Activated naive CD4-positive, alpha-beta T cell treated with Interleukin-2 at 50 U/mL for 16 hours (primary cell): ENCODE data around the gene NKAIN4.
A peak's percentile ranks its signal among the peaks of the same experiment; 100 is the strongest.
"Not testable (repeated sequence)": the region's sequence is repeated elsewhere in the genome, so short reads cannot be mapped to it uniquely, and the experiment has no call there.

Experiments
- DNase-seq: peaks from one replicate; pipeline ENCODE4 v3.0.0-alpha.2; 2020

NKAIN4 gene

DNA sequence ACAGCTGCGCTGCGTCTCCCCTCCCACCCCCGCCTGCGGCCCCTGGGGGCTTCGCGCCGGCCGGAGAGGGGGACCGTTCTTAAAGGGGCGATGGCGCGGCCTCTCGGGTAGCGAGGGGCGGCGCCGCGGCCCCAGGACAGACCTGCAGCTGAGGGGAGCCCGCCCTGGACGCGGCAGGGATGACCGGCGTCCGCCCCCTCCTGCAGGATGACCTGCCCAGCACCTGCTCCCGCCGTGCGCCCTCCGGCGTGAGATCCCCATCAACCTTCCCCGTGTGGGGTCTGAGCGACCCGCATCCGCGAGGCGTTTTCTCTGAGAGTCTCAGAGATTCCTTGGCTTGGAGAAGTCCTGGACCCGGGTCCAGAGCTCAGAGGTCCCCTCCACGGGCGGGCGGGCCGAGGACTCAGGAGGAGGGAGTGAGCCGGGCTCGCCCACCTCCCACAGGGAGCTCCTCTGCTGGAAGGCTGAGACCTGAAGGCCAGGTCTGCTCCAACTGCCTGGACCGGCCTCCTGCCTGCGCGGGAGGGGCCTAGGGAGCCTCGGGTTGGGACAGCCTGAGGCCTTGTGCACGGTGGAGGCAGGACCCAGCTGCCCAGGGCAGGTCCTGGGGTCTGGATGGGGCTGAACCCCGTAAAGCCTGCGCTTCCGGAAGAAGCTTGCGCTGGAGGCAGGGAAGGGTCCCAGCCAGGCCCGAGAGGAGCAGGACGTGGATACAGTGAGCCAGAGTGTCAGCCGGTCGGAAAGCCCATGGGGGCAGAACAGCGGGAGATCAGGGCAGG lies 532 bp upstream of the NKAIN4 start:
- no peak for DNase-seq

DNA sequence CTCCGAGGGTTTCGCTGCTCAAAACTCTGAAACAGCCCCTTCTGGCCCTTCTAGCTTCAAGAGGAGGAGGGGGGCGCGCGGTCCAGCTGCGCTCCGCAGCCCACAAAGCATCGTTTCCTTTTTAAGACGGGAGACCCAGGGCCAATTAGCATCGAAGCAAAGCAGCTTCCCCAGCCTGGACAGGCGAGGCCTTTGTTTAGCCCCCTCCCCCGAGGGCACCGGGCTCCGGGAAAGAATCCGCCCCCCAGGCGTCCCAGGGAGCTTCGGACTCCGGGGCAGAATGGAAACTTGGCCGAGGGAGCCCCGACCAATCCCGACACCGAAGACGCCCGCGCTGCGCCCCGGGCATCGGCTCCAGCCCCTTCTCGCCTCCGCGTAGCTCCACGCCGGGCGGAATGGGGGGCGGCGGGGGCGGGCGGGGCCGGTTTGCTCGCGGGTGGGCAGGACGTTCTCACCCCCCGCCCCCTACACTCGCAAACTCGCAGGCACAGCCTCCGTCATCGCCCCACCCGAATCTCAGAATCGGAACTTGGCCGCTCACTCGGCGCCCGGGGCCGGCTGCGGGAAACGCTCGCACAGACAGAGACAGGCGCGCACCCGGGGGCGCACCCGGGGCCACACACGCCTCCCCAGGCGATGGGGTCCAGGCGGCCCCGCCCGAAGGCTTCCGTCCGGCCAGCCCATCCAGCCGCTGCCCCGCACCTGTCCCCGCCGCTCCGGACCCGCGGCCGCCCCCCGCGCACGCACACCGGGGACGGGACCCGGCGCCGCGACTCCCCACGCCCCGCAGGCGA lies 628 bp downstream of the NKAIN4 start:
- no peak for DNase-seq

DNA sequence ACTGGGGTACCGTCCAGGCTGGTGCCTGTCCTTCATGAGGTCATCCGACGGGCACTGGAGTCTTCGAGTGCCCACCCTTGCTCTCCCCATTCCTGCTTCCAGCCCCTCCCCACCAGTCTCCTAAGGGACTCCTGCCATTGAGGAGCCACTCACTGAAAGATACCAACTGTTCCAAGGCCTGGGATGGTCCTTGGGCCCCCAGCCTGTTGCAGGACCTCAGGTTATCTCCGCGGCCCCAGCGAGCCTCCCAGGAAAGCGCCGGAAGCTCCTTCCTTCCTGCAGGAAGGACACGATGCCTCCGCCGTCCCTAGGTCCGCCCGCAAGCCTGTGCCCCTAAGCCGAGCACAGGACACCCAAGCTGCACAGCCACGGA lies 1.2 kb downstream of the NKAIN4 start:
- no peak for DNase-seq

DNA sequence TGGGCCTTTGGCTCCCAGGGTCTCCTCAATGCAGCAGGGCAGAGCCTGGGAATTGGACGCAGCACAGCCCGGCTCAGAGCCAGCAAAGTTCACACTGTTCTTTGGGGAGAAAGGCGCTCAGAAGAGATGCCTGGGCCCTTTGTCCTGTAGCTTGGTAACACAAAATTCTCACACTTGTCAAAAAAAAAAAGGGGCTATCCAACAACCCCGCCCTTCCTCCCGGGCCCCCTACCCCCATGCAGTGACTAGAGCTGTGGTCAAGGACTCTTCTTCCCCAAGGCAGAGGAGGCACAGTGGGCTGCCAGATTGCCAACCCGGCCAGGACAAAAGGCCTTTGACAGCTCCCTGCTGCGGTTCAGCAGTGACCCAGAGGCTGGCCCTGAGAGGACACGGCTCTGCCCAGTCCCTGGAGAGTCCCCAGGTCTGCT lies 2.0 kb downstream of the NKAIN4 start:
- no peak for DNase-seq

DNA sequence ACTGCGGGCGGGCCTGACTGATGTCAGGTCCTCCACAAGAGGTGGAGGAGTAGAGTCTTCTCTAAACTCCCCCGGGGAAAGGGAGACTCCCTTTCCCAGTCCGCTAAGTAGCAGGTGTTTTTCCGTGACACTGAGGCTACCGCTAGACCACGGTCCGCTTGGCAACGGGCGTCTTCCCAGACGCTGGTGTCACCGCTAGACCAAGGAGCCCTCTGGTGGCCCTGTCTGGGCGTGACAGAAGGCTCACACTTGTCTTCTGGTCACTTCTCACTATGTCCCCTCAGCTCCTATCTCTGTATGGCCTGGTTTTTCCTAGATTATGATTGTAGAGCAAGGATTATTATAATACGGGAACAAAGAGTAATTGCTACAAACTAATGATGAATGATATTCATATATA lies 2.9 kb downstream of the NKAIN4 start:
- not testable (repeated sequence) for DNase-seq

DNA sequence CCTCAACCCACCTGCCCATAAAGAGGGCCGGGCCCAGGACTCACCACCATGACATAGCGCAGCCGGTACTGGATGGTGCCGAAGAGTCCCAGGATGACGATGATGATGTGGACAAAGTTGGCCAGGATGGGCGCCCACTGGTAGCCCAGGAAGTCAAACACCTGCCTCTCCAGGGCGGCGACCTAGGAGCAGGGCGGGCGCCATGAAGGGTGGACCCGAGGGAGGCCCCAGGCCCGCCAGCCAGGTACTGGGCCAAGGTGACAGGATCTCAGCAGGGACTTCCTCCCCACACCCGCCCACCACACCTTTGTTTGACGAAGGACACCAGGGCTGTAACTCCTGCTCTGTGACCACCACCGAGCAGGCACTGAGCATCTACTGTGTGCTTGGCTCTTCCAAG lies 4.4 kb downstream of the NKAIN4 start:
- no peak for DNase-seq

DNA sequence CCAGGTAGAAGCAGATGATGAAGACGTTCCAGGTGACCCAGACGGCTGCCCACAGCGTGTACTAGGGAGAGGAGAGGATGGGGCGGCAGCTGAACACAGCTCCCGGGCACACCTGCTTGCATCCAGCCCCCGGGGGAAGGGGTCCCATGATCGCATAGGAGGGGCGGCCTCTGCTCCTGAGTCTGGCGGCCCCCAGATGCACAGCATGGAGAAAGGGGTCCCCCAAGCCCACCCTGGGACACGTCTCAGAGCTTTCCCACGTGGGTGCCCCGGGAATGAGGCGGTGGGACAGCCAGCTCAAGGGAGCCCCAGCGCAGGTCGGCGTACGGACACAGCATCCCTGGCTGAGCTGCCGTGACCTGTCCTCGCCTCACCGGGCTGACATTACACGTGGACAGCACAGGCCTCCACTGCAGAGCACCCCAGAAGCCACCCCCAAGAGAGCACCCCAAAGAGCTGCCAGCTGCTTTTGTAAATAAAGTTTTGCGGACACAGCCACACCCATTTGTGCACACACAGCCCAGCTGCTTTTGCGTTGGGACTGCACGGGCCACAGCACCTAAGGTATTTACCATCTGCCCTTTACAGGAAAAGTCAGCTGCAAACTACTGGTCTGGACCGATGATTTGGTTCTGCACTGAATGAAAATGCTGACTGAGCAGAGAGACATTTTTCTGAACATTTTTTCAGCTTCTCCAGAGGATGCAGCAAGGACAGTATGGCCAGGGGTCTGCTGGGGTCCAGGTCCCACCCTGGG lies 5.2 kb downstream of the NKAIN4 start:
- DNase-seq, result no peak

DNA sequence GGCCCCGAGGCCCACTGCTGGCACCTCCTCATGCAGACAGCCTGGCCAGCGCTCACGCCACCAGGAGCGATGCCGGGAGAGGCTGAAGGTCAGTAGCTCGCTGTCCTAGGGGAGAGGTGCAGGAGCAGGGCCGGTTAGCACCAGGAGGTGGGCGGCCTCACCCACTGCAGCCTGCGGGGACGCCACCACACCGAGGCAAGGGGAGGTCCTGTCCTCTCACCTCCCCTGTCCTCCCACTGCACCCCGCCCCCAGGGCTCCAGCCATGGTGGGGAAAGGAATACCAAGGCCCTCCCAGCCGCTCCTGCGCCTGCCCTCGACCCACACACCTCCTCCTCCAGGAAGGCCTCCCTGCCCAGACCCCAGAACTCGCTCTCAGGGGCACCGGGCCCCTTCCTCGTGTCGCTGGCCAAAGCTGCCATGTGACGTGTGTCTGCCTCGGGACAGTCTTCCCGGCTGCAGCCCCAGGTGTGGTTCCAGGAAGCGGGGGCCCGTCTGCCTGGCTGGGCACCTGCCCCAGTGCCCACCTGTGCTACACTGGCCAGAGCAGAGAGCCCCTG lies 6.5 kb downstream of the NKAIN4 start:
- DNase-seq, result no peak

DNA sequence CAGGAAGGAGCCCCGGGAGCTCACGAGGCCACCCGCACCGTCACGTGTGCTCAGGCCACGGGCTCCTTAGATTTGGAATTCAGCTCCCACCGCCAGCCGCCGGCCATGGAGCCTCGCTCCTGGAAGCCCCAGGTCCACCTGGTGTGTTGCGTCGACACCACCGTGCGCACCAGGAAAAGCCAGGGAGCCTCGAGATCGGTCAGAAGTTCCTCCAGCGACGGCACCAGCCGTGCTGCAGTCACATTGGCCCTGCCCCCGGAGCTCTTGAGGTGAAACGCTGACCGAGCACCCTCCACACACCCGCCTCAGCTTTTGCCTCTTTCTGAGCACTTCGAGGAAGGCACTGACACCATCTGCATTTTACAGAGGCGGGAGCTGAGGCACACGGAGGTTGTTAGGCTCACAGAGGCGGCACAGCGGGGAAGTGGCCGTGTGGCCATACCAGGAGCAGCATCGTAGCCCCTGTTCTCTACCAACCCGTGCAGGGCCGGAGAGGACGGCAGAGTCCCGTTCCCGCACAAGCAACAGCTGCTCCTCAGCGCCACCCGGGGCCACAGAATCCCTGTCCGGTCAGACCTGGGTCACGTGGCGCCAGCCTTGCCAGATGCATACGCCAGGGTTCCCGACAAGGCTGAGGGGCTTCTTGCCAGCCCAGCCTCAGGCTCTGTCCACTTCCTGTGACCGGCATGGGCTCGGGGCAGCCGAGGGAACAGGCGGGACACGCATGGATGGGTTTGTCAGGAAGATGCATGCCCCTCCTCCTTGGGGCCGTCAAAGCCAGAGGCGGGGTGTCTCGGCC lies 7.6 kb downstream of the NKAIN4 start:
- no peak for DNase-seq

DNA sequence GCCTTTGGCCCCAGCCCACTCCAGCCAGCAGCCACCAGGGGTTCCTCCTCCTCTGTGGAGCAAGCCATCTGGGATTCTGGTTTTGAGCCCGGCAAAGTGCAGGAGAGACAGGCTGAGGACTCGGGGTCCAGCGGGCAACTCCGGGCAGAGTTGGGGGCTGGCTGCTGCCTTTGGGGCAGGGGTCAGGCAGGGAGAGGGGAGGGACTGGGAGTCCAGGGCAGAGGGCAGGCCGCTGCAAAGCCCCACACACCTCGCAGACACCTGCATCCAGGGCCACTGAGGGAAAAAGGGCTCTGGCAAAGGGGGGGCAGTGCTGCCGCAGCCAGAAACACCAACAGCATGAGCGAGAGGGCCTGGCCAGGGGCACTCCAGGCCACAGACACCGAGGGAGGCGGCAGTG lies 9.8 kb downstream of the NKAIN4 start:
- no peak for DNase-seq

DNA sequence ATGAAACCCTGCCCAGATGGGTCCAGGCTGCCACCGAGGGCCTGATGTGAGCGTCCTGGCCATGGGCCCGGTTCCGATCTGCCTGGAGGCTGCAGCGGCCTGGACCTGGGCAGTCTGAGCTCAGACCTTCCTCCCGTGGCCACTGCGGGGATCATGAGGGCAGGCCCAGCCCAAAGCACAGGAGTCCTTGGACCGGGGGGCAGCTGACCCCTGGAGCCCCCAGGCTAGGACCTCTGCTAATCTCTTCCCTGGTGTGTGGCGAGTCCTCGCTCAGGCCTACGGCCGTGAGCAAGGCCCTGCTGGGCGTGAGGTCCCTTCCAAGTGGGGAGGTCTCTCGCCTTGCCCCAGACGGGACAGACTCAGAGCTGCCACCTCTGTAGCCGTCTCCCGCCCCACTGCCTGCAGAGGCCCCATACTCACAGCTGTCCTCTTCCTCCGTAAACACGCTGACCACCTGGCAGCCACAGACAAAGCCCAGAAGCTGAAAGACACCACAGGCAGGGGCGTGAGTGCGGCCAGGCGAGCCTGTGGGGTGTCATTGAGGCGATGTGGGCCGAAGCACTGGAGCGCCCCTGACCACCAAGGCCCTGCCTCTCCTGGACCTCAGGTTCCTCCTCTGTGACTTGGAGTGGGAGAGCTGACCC lies 10.5 kb downstream of the NKAIN4 start:
- DNase-seq, result no peak

DNA sequence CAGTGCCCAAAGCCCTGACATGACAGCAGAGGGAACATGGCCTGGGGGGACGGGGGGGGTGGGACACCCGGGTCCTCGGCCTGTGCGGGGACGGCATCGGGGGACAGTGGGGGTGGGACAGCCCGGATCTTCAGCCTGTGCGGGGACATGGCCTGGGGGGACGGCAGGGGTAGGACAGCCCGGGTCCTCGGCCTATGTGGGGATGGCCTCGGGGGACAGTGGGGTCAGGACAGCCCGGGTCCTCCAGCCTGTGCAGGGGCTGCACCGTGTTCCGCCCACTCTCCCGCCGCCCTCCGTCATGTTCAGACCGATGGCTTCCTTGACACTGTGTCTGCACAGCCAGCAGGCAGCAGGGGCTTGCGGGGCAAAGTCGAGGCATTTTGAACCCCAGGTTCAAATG lies 11.5 kb downstream of the NKAIN4 start:
- no peak for DNase-seq

DNA sequence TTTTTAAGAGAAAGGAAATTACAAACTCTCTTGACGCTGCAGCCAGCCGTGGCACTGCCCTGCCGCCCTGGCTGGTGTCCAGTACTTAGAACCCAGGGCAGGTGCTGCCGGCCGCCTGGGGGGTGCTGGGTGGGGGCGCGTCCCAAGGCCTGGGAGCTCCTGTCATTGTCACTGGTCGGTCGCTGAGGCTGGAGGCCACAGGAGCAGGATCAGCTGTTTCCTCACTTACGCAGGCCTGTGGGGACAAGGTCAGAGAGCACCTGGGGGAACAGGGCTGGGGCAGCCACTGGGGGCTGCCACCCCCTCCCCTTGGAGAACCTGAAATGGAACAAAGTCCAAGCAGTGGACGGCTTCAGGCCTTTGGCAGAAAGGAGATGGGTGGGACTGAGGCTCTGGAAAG lies 13.0 kb downstream of the NKAIN4 start:
- DNase-seq, result no peak

DNA sequence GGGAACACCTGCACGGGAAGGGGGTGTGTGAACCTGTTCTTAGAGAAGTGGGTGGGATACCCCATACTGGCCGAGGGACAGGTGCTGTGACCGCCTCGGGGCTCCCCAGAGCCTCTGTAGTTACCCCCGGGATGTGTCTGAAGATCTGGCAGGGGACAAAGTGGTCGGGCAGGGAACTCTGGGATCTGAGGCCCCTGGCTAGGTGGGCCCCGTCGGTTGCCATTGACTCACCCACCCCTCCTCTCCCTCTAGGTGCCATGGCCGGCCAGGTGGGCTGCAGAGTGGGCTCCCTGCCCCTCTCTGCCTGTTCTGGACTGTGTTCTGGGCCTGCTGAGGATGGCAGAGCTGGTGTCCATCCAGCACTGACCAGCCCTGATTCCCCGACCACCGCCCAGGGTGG lies 14.3 kb downstream of the NKAIN4 start:
- no peak for DNase-seq

DNA sequence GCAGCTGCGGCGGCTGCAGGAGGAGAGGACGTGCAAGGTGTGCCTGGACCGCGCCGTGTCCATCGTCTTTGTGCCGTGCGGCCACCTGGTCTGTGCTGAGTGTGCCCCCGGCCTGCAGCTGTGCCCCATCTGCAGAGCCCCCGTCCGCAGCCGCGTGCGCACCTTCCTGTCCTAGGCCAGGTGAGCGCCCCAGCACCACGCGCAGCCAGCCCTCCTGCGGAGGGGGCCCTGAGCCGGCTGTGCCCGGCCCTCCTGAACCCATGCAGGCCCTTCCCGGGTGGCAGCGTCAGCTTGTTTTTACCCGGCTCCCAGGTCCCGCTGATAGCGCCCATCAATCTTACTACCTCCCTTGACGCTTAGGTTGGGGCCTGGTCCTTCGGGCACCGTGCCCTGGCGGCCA lies 14.8 kb downstream of the NKAIN4 start:
- DNase-seq, result no peak

DNA sequence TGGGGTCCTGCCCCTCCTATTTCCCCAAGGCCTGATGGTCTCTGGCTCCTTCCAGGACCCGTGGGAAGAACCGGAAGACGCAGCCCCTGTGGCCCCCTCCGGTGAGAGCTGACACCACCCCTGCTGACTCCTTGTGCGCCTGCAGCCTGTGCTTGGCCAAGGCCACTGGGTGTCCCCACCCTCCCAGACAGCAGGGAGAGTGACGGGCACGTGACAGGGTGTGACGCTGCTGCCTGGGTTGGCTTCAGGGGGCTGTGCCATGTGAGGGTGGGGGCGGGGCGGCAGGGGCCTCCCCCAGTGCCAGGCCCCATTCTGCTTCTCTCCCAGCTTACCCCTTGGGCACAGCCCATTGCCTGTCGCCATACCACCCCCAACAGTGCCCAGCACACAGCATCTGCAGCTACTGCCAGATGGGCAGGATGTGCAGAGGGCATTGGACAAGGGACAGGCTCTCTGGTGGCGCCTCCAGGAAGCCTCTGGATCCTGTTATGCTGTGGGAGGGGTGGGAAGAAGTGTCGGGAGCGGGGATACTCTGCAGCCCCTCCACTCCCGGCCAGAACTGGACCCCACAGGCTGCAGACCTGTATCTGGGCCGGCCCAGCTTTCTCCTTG lies 15.6 kb downstream of the NKAIN4 start:
- DNase-seq, result no peak

DNA sequence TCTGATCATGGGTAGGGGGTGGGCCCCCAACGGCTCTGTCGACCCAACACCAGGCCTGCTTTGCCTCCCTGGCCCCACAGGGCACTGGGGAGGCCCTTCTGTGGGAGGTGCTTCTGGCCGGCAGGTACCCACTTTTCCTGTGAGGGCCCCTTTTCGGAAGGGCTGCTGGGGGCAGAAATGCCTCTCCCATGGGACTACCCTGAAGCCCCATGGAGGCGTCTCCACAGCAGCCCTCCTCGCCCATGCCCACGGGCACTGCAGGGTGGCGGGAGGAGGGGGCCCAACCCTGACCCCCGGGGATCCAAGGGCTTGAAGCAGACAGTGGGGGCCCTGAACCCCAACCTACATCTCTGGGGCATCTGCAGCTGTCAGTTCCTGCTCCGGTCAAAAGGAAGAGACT lies 16.2 kb downstream of the NKAIN4 start:
- DNase-seq, result no peak

DNA sequence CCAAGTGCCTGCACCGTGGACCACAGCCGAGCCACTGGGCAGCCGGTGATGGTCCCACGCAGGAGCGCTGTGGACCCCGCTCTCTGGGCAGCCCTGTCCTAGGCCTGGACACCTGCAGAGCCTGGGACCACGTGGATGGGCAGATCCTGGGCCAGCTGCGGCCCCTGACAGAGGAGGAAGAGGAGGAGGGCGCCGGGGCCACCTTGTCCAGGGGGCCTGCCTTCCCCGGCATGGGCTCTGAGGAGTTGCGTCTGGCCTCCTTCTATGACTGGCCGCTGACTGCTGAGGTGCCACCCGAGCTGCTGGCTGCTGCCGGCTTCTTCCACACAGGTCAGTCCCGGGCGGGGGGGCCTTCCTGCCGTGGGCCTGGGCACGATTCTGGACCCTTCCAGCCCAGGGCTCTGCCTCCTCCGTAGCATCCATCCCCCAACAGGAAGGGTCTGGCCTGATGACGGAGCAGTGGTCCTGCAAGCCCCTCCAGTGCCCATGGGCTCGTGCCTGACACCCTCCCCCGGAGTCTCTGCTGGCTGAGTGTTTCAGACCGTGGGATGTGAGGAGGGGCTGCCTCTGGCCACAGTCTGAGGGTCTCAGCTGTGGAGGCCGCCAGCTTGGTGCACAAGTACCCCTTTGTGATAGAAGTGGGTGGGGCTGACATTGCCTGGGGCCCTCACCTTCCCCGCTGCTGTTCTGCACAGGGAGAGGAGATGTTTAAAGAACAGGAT lies 18.0 kb downstream of the NKAIN4 start:
- no peak for DNase-seq

DNA sequence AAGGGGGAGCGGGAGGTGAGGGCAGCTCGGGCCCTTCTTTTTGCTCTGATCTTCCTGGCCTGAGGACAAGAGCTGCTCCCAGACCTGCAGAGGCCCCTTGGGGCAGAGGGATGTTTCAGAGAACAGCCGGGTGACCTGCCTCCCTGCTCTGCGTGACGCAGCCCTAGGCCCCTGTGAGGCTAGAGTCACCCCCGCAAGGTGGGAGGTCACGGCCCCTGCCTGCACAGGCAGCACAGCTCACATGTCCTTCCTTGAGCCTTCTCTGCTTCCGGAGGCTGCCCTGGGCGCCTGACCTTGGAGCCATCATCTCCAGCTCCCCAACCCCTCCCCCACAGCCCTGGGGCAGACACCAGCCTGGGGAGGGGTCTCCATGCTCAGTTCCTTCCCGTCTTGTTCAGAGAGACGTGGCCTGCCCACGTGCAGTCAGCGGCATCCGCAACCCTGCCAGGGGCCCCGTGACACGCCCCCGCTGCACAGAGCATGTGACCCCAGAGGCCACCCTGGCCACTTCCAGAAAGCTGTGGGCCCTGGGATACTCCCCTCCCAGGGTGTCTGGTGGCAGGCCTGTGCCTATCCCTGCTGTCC lies 18.8 kb downstream of the NKAIN4 start, which contains the start of gene BIRC7:
Gene BIRC7 (plus strand): TSS at position 507 of the 585 bp plus-strand sequence. CDS start 192 bp downstream, outside the sequence.
- DNase-seq, result no peak

DNA sequence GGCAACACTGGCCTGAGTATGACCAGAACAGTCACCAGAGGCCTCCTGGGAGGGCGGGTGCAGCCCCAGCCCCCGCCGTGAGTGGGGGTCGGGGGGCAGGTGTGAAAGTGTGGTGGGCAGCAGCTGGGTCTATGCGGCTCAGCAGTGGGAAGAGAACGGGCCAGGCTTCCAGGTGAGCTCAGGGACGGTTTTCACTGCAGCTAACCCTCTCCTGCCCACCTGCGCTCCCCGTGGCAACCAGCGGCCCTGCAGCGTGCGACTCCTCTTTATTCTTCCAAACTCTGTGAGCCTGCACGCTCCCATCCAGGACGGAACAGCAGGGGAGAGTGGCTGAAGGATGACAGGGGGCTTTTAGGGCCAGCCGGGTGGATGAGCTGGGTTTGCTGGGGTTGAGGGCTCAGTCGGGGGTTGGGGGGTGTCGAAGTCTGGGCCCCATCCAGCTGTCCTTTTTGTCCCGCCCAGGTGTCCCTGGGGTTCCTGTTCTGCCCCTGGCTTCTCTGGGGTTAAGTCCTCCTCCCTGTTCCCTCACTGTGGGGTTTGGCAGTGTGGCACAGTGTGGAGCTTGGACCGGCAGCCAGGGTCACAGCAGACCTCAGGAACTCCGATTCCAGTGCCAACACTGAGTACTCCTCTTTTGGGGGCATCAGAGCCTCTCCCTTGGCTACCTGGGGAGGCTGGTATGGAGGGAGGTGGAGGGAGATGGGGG lies 19.4 kb downstream of the NKAIN4 start:
- peak; percentile 18 for DNase-seq
